PC-3 (cell line): ENCODE data around the gene SFRP2. TPM values are rescaled to one million over a fixed set of nuclear protein-coding genes. Genes with fewer than 3 reads are reported as not detected.

Source experiments
- ATAC-seq: fragments of 200-7000 bp; cut with Tn5 transposase; 2 replicates; pipeline ENCODE4 v1.9.1; 2020; ENCODE audit warnings: mild to moderate bottlenecking, moderate library complexity
- BruUV-seq: library from RNA; stranded (reverse); fragments of 400-500 nt; replicated peaks from 2 replicates; lab custom pipeline; 2021; lab: Mats Ljungman, UMichigan
- CTCF ChIA-PET: fragments of 300-600 bp; sonication (Branson Sonifier 250); formaldehyde crosslinking; loops from one replicate; lab custom pipeline; 2022; ENCODE audit warnings: antibody characterized with exemption; lab: Charles Lee
- POLR2A ChIA-PET: fragments of 300-600 bp; sonication (Branson Sonifier 250); formaldehyde crosslinking; loops from one replicate; lab custom pipeline; 2022; ENCODE audit warnings: antibody characterized with exemption; ENCODE audit not compliant: unreplicated experiment; lab: Charles Lee
- DNase-seq: peaks from one replicate; pipeline ENCODE4 v3.0.0-alpha.2; 2015
- H2AFZ ChIP-seq: fragments of 300-600 bp; sonication (generic); 2 replicates; pipeline ENCODE4 v1.6.0; 2016; ENCODE audit warnings: antibody characterized with exemption, low read length
- H3F3A ChIP-seq: fragments of 300-600 bp; sonication (generic); one replicate; pipeline ENCODE4 v1.6.0; 2017; ENCODE audit warnings: antibody characterized with exemption, low read length, control low read depth, mild to moderate bottlenecking; ENCODE audit not compliant: unreplicated experiment
- H3K27ac ChIP-seq: fragments of 300-600 bp; sonication (generic); 2 replicates; pipeline ENCODE4 v1.5.1; 2016; ENCODE audit warnings: mild to moderate bottlenecking, low read length
- H3K27me3 ChIP-seq: fragments of 300-600 bp; sonication (generic); 2 replicates; pipeline ENCODE4 v1.6.1; 2016; ENCODE audit warnings: low read length, mixed read lengths
- H3K36me3 ChIP-seq: fragments of 300-600 bp; sonication (generic); 2 replicates; pipeline ENCODE4 v1.6.1; 2016; ENCODE audit warnings: low read depth, mixed run types, low read length, mixed read lengths
- H3K4me1 ChIP-seq: fragments of 300-600 bp; sonication (generic); 2 replicates; pipeline ENCODE4 v1.5.1; 2016; ENCODE audit warnings: low read length; ENCODE audit not compliant: insufficient read depth
- H3K4me2 ChIP-seq: fragments of 300-600 bp; sonication (generic); 2 replicates; pipeline ENCODE4 v1.6.0; 2016; ENCODE audit warnings: low read length
- H3K4me3 ChIP-seq: fragments of 300-600 bp; sonication (generic); 2 replicates; pipeline ENCODE4 v1.5.1; 2016; ENCODE audit warnings: mild to moderate bottlenecking, low read length, mixed read lengths
- H3K79me2 ChIP-seq: fragments of 300-600 bp; sonication (generic); 2 replicates; pipeline ENCODE4 v1.6.1; 2017; ENCODE audit warnings: low read length, mixed read lengths
- H3K9ac ChIP-seq: fragments of 300-600 bp; sonication (generic); 2 replicates; pipeline ENCODE4 v1.6.0; 2016; ENCODE audit warnings: mild to moderate bottlenecking, low read length
- H3K9me2 ChIP-seq: fragments of 300-600 bp; sonication (generic); replicated peaks from 2 replicates; pipeline ENCODE4 v1.6.1; 2016; ENCODE audit warnings: mixed run types, low read length, mixed read lengths
- H3K9me3 ChIP-seq: fragments of 300-600 bp; sonication (generic); 2 replicates; pipeline ENCODE4 v1.6.1; 2016; ENCODE audit warnings: low read length, mixed read lengths
- H4K20me1 ChIP-seq: fragments of 300-600 bp; sonication (generic); 2 replicates; pipeline ENCODE4 v1.6.1; 2016; ENCODE audit warnings: low read length, mixed read lengths
- EZH2 ChIP-seq: fragments of 300-600 bp; sonication (generic); IDR thresholded peaks from one replicate; pipeline ENCODE4 v1.6.1; 2017; ENCODE audit warnings: antibody characterized with exemption, mild to moderate bottlenecking, low read length; ENCODE audit not compliant: unreplicated experiment
- EZH2phosphoT487 ChIP-seq: fragments of 300-600 bp; sonication (generic); IDR thresholded peaks from 2 replicates; pipeline ENCODE4 v1.6.1; 2018; ENCODE audit warnings: mild to moderate bottlenecking, antibody characterized with exemption, low read length, borderline replicate concordance
- intact Hi-C: fragments of 100-400 bp; cut with micrococcal nuclease; formaldehyde crosslinking; loops from 2 replicates; pipeline ENCODE4 v1.9.0; 2023
- total RNA-seq: library from RNA; depleted of rRNA; stranded (reverse); fragments of >200 nt; gene quantifications from 2 replicates; pipeline ENCODE4 v1.2.3, GENCODE V29; 2014
- TF ChIP-seq, protein P1 (sequence below): fragments of 300-600 bp; sonication (generic); conservative IDR thresholded peaks from 2 replicates; pipeline ENCODE4 v1.5.1; 2017; ENCODE audit warnings: antibody characterized with exemption, low read depth, mild to moderate bottlenecking, low read length

Gene SFRP2
- total RNA-seq, 1 experiment from 2014 or later = not detected

DNA sequence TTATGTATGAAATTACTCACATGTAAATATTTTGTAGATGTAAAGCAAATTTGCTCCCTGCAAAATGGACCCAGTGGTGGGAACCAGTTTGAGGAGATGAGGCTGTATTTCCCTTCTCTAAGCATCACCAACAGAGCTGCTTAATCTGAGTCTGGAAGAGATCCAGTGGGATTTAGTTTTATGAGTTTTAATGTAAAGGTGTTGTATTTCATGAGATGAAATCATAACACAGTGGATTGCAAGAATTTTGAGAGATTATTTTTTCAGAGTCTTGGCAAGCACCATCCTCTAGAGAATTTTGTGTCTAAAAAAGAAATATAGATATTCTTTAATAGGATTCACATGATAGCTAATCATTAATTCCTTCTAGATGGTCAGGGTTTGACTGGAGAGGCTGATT, 35.6 kb upstream of the SFRP2 start:
- ChIA-PET CTCF (no interaction called here), POLR2A (no interaction called here)
- Histone ChIP-seq H3K4me3 (no peak overlapping the region), H3K79me2 (no peaks in the 10 kb centered on the region), H3K36me3 (no peaks in the 10 kb centered on the region), H3K9ac (no peak overlapping the region), H3K9me2 (no peaks in the 10 kb centered on the region), H3F3A (no peaks in the 10 kb centered on the region), H3K27me3 (peaks cover 14% of the 10 kb centered on the region), H3K9me3 (no peaks in the 10 kb centered on the region), H3K4me1 (no peaks in the 10 kb centered on the region), H3K27ac (no peak overlapping the region), H3K4me2 (no peak overlapping the region), H2AFZ (no peak overlapping the region), H4K20me1 (no peaks in the 10 kb centered on the region)
- BruUV-seq = no TSS peak
- no peak for TF ChIP-seq EZH2
- TF ChIP-seq, protein P1, sequence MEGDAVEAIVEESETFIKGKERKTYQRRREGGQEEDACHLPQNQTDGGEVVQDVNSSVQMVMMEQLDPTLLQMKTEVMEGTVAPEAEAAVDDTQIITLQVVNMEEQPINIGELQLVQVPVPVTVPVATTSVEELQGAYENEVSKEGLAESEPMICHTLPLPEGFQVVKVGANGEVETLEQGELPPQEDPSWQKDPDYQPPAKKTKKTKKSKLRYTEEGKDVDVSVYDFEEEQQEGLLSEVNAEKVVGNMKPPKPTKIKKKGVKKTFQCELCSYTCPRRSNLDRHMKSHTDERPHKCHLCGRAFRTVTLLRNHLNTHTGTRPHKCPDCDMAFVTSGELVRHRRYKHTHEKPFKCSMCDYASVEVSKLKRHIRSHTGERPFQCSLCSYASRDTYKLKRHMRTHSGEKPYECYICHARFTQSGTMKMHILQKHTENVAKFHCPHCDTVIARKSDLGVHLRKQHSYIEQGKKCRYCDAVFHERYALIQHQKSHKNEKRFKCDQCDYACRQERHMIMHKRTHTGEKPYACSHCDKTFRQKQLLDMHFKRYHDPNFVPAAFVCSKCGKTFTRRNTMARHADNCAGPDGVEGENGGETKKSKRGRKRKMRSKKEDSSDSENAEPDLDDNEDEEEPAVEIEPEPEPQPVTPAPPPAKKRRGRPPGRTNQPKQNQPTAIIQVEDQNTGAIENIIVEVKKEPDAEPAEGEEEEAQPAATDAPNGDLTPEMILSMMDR = no peak
- TF ChIP-seq EZH2phosphoT487 = no peak
- no peak for ATAC-seq
- DNase-seq = peak; percentile 6
- intact Hi-C loops = no loop called here

DNA sequence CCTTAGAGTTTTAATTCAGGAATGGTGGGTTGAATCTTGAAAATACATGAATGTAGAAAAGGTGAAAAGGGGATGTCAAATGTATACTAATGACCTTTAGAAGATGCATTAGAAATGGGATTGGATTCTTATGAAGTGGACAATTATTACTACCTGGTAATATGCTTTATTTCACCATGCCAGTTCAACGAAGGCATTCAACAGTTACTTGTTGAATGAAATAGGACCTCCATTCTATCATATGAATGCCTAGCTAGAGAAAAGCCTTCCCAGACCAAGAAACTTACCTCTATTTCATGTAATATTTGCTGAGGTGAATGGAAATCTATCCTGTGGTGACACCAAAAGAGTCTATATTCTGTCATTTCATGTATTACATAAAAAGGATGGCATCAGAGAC, 34.6 kb upstream of the SFRP2 start:
- no peaks in the 10 kb centered on the region for H3K4me1 ChIP-seq

DNA sequence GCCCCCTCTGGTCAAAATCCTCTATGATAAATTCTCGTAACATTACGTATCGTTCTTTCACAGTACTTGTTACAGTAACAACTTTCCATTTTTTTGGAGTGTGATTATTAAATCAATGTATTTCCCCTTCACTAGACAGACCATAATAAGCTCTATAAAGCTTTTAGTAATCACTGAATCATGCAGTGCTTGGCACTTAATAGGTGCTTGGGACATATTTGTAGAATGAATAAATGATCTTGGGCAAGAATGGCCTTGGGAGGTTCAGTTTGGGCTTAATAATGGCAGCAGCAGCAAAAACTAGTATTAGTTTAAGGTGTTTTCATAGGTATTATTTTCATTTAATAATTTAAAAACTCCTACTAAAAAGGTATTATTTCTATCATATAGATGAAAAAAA, 33.4 kb upstream of the SFRP2 start:
- no peak overlapping the region for H3K4me2 ChIP-seq
- H3K9me3 ChIP-seq = no peaks in the 10 kb centered on the region
- H3K27me3 ChIP-seq = peaks cover 7% of the 10 kb centered on the region
- H3K9ac ChIP-seq = no peak overlapping the region
- ATAC-seq (no peak; the same call in 1 of the 2 replicates), DNase-seq (peak; percentile 63)
- POLR2A ChIA-PET = no interaction called here
- CTCF ChIA-PET = no interaction called here
- TF ChIP-seq EZH2phosphoT487 (no peak), EZH2 (no peak)
- TF ChIP-seq, protein P1 = no peak
- H3K79me2 ChIP-seq = no peaks in the 10 kb centered on the region
- H3F3A ChIP-seq = no peaks in the 10 kb centered on the region
- H3K4me3 ChIP-seq = no peak overlapping the region
- intact Hi-C loops = no loop called here
- H3K27ac ChIP-seq = no peak overlapping the region
- no peak overlapping the region for H2AFZ ChIP-seq
- H4K20me1 ChIP-seq = no peaks in the 10 kb centered on the region
- BruUV-seq = no TSS peak
- H3K36me3 ChIP-seq = no peaks in the 10 kb centered on the region
- H3K4me1 ChIP-seq = no peaks in the 10 kb centered on the region
- H3K9me2 ChIP-seq = no peaks in the 10 kb centered on the region

More for the DNA sequence above, 34.6 kb upstream of the SFRP2 start:
- H3F3A ChIP-seq = no peaks in the 10 kb centered on the region
- BruUV-seq = no TSS peak
- intact Hi-C loops = no loop called here
- no peaks in the 10 kb centered on the region for H3K36me3 ChIP-seq
- no peak for DNase-seq
- H3K4me2 ChIP-seq = no peak overlapping the region
- no peak overlapping the region for H3K4me3 ChIP-seq
- no peaks in the 10 kb centered on the region for H3K9me3 ChIP-seq
- no peak overlapping the region for H2AFZ ChIP-seq
- no peaks in the 10 kb centered on the region for H3K79me2 ChIP-seq
- CTCF ChIA-PET = no interaction called here
- H4K20me1 ChIP-seq = no peaks in the 10 kb centered on the region
- POLR2A ChIA-PET = no interaction called here
- ATAC-seq = no peak
- TF ChIP-seq EZH2phosphoT487 (no peak), EZH2 (no peak)
- TF ChIP-seq, protein P1 = no peak
- H3K27me3 ChIP-seq = peaks cover 7% of the 10 kb centered on the region
- no peaks in the 10 kb centered on the region for H3K9me2 ChIP-seq
- H3K27ac ChIP-seq = no peak overlapping the region
- H3K9ac ChIP-seq = no peak overlapping the region
